ENCODE data around the gene LRFN2. TPM values are rescaled to one million over a fixed set of nuclear protein-coding genes. Genes with fewer than 3 reads are reported as not detected.

The LRFN2 gene
- total RNA-seq, 1 experiment from 2014 or later = 26.6 TPM

DNA sequence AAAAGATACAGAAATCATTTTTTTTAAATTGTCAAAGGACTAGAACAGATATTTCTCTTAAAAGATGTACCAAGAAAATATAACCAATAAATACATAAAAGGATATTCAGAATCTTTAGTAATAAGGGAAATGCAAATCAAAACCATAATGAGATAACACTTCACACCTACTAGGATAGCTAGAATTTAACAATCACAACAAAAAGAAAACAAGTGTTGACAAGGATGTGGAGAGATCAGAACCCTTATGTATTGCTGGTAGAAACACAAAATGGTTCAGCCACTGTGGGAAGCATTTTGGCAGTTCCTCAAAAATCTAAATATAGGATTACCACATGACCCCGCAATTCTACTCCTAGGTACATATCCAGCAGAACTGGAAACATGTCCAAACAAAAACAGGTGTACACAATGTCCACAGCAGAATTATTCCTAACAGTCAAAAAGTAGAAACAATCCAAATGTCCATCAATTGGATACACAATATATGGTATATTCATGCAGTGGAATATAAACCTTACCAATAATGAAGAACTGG, 211.0 kb downstream of the LRFN2 start:
- POLR2A ChIA-PET (ENCODE audit: low non-redundant PET) = no interaction called here
- intact Hi-C loops (cut with micrococcal nuclease; ENCODE audit: unreplicated experiment) = no loop called here
- no peak for DNase-seq (ENCODE audit: low spot score)
- peaks cover 16% of the 10 kb centered on the region for H3K4me1 ChIP-seq (ENCODE audit: insufficient read depth, low read length, poor library complexity, severe bottlenecking)
- CTCF ChIA-PET = no interaction called here
- no TSS peak for BruUV-seq (replicated peaks)
- TF ChIP-seq, protein P1, sequence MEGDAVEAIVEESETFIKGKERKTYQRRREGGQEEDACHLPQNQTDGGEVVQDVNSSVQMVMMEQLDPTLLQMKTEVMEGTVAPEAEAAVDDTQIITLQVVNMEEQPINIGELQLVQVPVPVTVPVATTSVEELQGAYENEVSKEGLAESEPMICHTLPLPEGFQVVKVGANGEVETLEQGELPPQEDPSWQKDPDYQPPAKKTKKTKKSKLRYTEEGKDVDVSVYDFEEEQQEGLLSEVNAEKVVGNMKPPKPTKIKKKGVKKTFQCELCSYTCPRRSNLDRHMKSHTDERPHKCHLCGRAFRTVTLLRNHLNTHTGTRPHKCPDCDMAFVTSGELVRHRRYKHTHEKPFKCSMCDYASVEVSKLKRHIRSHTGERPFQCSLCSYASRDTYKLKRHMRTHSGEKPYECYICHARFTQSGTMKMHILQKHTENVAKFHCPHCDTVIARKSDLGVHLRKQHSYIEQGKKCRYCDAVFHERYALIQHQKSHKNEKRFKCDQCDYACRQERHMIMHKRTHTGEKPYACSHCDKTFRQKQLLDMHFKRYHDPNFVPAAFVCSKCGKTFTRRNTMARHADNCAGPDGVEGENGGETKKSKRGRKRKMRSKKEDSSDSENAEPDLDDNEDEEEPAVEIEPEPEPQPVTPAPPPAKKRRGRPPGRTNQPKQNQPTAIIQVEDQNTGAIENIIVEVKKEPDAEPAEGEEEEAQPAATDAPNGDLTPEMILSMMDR (conservative IDR thresholded peaks at IDR 0.05; ENCODE audit: low read depth, low read length) = no peak
- TF ChIP-seq EZH2 (IDR thresholded peaks at IDR 0.05; ENCODE audit: borderline replicate concordance, low read depth, low read length, poor library complexity, severe bottlenecking) = no peak
- H3K27me3 ChIP-seq (replicated peaks; ENCODE audit: insufficient read depth, low read depth, low read length, poor library complexity) = no peaks in the 10 kb centered on the region
- no peak overlapping the region for H3K4me3 ChIP-seq (ENCODE audit: low read depth, low read length, poor library complexity, severe bottlenecking)
- no peaks in the 10 kb centered on the region for H3K9me3 ChIP-seq (ENCODE audit: low read depth, low read length, poor library complexity, severe bottlenecking)
- H3K36me3 ChIP-seq (ENCODE audit: insufficient read depth, low read length, poor library complexity, severe bottlenecking) = no peaks in the 10 kb centered on the region
- H3K27ac ChIP-seq (ENCODE audit: low read depth, low read length, poor library complexity, severe bottlenecking) = no peak overlapping the region

DNA sequence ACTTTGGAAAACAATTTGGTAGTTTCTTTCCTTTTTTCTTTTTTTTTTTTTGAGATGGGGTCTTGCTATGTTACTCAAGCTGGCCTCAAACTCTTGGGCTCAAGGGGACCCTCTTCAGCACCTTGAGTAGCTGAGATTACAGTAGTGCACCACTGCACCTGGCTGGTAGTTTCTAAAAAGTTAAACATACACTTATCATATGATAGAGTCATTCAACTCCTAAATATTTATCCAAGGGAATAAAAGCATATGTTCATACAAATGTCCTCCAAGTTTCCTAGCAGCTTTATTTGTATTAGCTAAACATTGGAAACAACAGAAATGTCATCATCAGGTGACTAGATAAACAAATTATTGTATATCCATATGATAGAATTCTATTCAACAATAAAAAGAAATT, 213.9 kb downstream of the LRFN2 start:
- ChIA-PET POLR2A (ENCODE audit: low non-redundant PET) (no interaction called here), CTCF (no interaction called here)
- TF ChIP-seq, protein P1 (conservative IDR thresholded peaks at IDR 0.05; ENCODE audit: low read depth, low read length) = no peak
- TF ChIP-seq EZH2 (IDR thresholded peaks at IDR 0.05; ENCODE audit: borderline replicate concordance, low read depth, low read length, poor library complexity, severe bottlenecking) = no peak
- no peak overlapping the region for H3K4me3 ChIP-seq (ENCODE audit: low read depth, low read length, poor library complexity, severe bottlenecking)
- no peak overlapping the region for H3K27ac ChIP-seq (ENCODE audit: low read depth, low read length, poor library complexity, severe bottlenecking)
- no TSS peak for BruUV-seq (replicated peaks)
- no peaks in the 10 kb centered on the region for H3K9me3 ChIP-seq (ENCODE audit: low read depth, low read length, poor library complexity, severe bottlenecking)
- H3K36me3 ChIP-seq (ENCODE audit: insufficient read depth, low read length, poor library complexity, severe bottlenecking) = no peaks in the 10 kb centered on the region
- intact Hi-C loops (cut with micrococcal nuclease; ENCODE audit: unreplicated experiment) = no loop called here
- H3K4me1 ChIP-seq (ENCODE audit: insufficient read depth, low read length, poor library complexity, severe bottlenecking) = peaks cover 11% of the 10 kb centered on the region
- DNase-seq (ENCODE audit: low spot score) = no peak
- H3K27me3 ChIP-seq (replicated peaks; ENCODE audit: insufficient read depth, low read depth, low read length, poor library complexity) = no peaks in the 10 kb centered on the region

DNA sequence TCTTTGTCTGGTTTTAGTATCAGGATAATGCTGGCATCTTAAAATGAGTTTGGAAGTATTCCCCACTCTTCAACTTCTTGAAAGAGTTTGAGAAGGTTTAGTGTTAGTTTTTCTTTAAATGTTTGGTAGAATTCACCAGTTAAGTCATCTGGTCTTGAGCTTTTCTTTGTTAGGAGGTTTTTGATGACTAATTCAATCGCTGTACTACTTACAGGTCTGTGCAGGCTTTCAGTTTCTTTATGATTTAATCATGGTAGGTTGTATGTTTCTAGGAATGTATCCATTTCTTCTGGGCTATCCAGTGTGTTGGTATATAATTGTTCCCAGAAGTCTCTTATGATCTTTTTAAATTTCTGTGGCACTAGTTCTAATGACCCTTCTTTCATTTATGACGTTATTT, 215.5 kb downstream of the LRFN2 start:
- intact Hi-C loops (cut with micrococcal nuclease; ENCODE audit: unreplicated experiment) = no loop called here
- H3K9me3 ChIP-seq (ENCODE audit: low read depth, low read length, poor library complexity, severe bottlenecking) = peaks cover 4% of the 10 kb centered on the region
- peaks cover 5% of the 10 kb centered on the region for H3K36me3 ChIP-seq (ENCODE audit: insufficient read depth, low read length, poor library complexity, severe bottlenecking)
- ChIA-PET POLR2A (ENCODE audit: low non-redundant PET) (no interaction called here), CTCF (no interaction called here)
- TF ChIP-seq, protein P1 (conservative IDR thresholded peaks at IDR 0.05; ENCODE audit: low read depth, low read length) = no peak
- no peak for TF ChIP-seq EZH2 (IDR thresholded peaks at IDR 0.05; ENCODE audit: borderline replicate concordance, low read depth, low read length, poor library complexity, severe bottlenecking)
- H3K4me1 ChIP-seq (ENCODE audit: insufficient read depth, low read length, poor library complexity, severe bottlenecking) = peaks cover 11% of the 10 kb centered on the region
- DNase-seq (ENCODE audit: low spot score) = no peak
- TSS peak; percentile 23 for BruUV-seq (replicated peaks)
- H3K4me3 ChIP-seq (ENCODE audit: low read depth, low read length, poor library complexity, severe bottlenecking) = no peak overlapping the region
- no peak overlapping the region for H3K27ac ChIP-seq (ENCODE audit: low read depth, low read length, poor library complexity, severe bottlenecking)
- H3K27me3 ChIP-seq (replicated peaks; ENCODE audit: insufficient read depth, low read depth, low read length, poor library complexity) = no peaks in the 10 kb centered on the region
